Ishikawa (cell line): Measurements from ENCODE around the gene RAET1L.

Experiments
- CEBPB ChIP-seq: IDR thresholded peaks from 2 replicates; pipeline ENCODE4 v1.6.1; 2012
- CREB1 ChIP-seq: IDR thresholded peaks from 2 replicates; pipeline ENCODE4 v1.6.1; 2012; ENCODE audit warnings: low read depth
- EGR1 ChIP-seq: IDR thresholded peaks from 2 replicates; pipeline ENCODE4 v1.6.1; 2012
- EP300 ChIP-seq: IDR thresholded peaks from 2 replicates; pipeline ENCODE4 v1.6.1; 2012; ENCODE audit warnings: borderline replicate concordance
- FOXM1 ChIP-seq: IDR thresholded peaks from 2 replicates; pipeline ENCODE4 v1.6.1; 2012; ENCODE audit warnings: low read depth, borderline replicate concordance
- MAX ChIP-seq: IDR thresholded peaks from 2 replicates; pipeline ENCODE4 v1.6.1; 2012
- NFIC ChIP-seq: IDR thresholded peaks from 2 replicates; pipeline ENCODE4 v1.6.1; 2012
- RAD21 ChIP-seq: IDR thresholded peaks from 2 replicates; pipeline ENCODE4 v1.6.1; 2012; ENCODE audit warnings: low read depth
- REST ChIP-seq: IDR thresholded peaks from 2 replicates; pipeline ENCODE4 v1.6.1; 2012; ENCODE audit warnings: low read depth, mild to moderate bottlenecking
- TAF1 ChIP-seq: IDR thresholded peaks from 2 replicates; pipeline ENCODE4 v1.6.1; 2012; ENCODE audit warnings: low read depth, mild to moderate bottlenecking
- TCF12 ChIP-seq: IDR thresholded peaks from 2 replicates; pipeline ENCODE4 v1.6.1; 2012; ENCODE audit warnings: low read depth
- TEAD4 ChIP-seq: IDR thresholded peaks from 2 replicates; pipeline ENCODE4 v1.6.1; 2012
- USF1 ChIP-seq: IDR thresholded peaks from 2 replicates; pipeline ENCODE4 v1.6.1; 2012
- YY1 ChIP-seq: IDR thresholded peaks from 2 replicates; pipeline ENCODE4 v1.6.1; 2012; ENCODE audit warnings: low read depth
- ZBTB7A ChIP-seq: IDR thresholded peaks from 2 replicates; pipeline ENCODE4 v1.6.1; 2012; ENCODE audit warnings: low read depth

RAET1L gene

GRCh38 chr6:150038202-150039062 lies 13.1 kb upstream of the RAET1L start:
- TF ChIP-seq REST (no peak), NFIC (no peak), EP300 (no peak), TCF12 (no peak), YY1 (no peak), ZBTB7A (no peak), TEAD4 (no peak), TAF1 (no peak), MAX (no peak), RAD21 (no peak), USF1 (no peak), FOXM1 (no peak), EGR1 (no peak), CREB1 (no peak), CEBPB (no peak)

- TF ChIP-seq NFIC (no peak), REST (no peak), CREB1 (no peak), RAD21 (no peak), EP300 (no peak), TCF12 (no peak), EGR1 (no peak), FOXM1 (no peak), TAF1 (no peak), YY1 (no peak), MAX (no peak), ZBTB7A (no peak), TEAD4 (no peak), USF1 (no peak)
These were observed 12.3 kb upstream of the RAET1L start for GRCh38 chr6:150037526-150038201.

GRCh38 chr6:150036081-150036480 lies 10.7 kb upstream of the RAET1L start:
- no peak for TF ChIP-seq REST
- TF ChIP-seq TCF12 = no peak
- TF ChIP-seq CEBPB = no peak
- TF ChIP-seq TEAD4 = no peak
- no peak for TF ChIP-seq TAF1
- TF ChIP-seq USF1 = no peak
- TF ChIP-seq NFIC = no peak
- TF ChIP-seq MAX = no peak
- TF ChIP-seq RAD21 = no peak
- TF ChIP-seq FOXM1 = no peak
- no peak for TF ChIP-seq EP300
- no peak for TF ChIP-seq ZBTB7A
- TF ChIP-seq YY1 = no peak
- no peak for TF ChIP-seq CREB1
